Mesendoderm (in vitro differentiated cells): ENCODE data around the gene FH.

Experiments
- DNase-seq: peaks from one replicate; pipeline ENCODE4 v3.0.0; 2013
- H2AK5ac ChIP-seq: 2 replicates; pipeline ENCODE4 v1.6.1; 2013; ENCODE audit warnings: low read length, inconsistent platforms
- H2BK120ac ChIP-seq: 2 replicates; pipeline ENCODE4 v1.6.1; 2013; ENCODE audit warnings: low read depth, mild to moderate bottlenecking, low read length, moderate library complexity, mixed read lengths
- H2BK15ac ChIP-seq: replicated peaks from 2 replicates; pipeline ENCODE4 v1.6.1; 2013; ENCODE audit warnings: low read depth, mild to moderate bottlenecking, moderate library complexity
- H2BK5ac ChIP-seq: 2 replicates; pipeline ENCODE4 v1.6.1; 2013; ENCODE audit warnings: low read length, inconsistent platforms
- H3K18ac ChIP-seq: 2 replicates; pipeline ENCODE4 v1.6.1; 2013; ENCODE audit warnings: mild to moderate bottlenecking, low read length, mixed read lengths
- H3K23ac ChIP-seq: one replicate; pipeline ENCODE4 v1.6.1; 2013; ENCODE audit warnings: low read length
- H3K27ac ChIP-seq: 2 replicates; pipeline ENCODE4 v1.5.1; 2013; ENCODE audit warnings: low read depth, mild to moderate bottlenecking, inconsistent platforms, low read length, moderate library complexity
- H3K27me3 ChIP-seq: 2 replicates; pipeline ENCODE4 v1.6.1; 2013; ENCODE audit warnings: low read length, control low read depth, mild to moderate bottlenecking, inconsistent platforms; ENCODE audit not compliant: insufficient read depth, poor library complexity
- H3K36me3 ChIP-seq: 2 replicates; pipeline ENCODE4 v1.6.1; 2013; ENCODE audit warnings: low read length, inconsistent platforms; ENCODE audit not compliant: control insufficient read depth, insufficient read depth
- H3K4ac ChIP-seq: one replicate; pipeline ENCODE4 v1.6.1; 2013; ENCODE audit warnings: low read depth, mild to moderate bottlenecking, low read length, moderate library complexity
- H3K4me1 ChIP-seq: 2 replicates; pipeline ENCODE4 v1.6.1; 2013; ENCODE audit warnings: low read depth, low read length, inconsistent platforms; ENCODE audit not compliant: control insufficient read depth
- H3K4me2 ChIP-seq: 2 replicates; pipeline ENCODE4 v1.6.1; 2013; ENCODE audit warnings: low read length
- H3K4me3 ChIP-seq: 2 replicates; pipeline ENCODE4 v1.5.1; 2013; ENCODE audit warnings: mild to moderate bottlenecking, low read length
- H3K56ac ChIP-seq: one replicate; pipeline ENCODE4 v1.6.1; 2013; ENCODE audit warnings: low read length
- H3K79me1 ChIP-seq: 2 replicates; pipeline ENCODE4 v1.6.1; 2013; ENCODE audit warnings: low read length, inconsistent platforms
- H3K79me2 ChIP-seq: 2 replicates; pipeline ENCODE4 v1.6.1; 2013; ENCODE audit warnings: mild to moderate bottlenecking, low read length; ENCODE audit not compliant: control insufficient read depth, insufficient read depth
- H3K9ac ChIP-seq: 2 replicates; pipeline ENCODE4 v1.6.1; 2013; ENCODE audit warnings: low read length, inconsistent platforms
- H4K5ac ChIP-seq: one replicate; pipeline ENCODE4 v1.6.1; 2013; ENCODE audit warnings: low read length
- H4K8ac ChIP-seq: one replicate; pipeline ENCODE4 v1.6.1; 2013; ENCODE audit warnings: low read depth, mild to moderate bottlenecking, control low read depth, low read length, moderate library complexity
- WGBS: extraction: QIAGEN DNeasy Blood & Tissue Kit; methylation state at CpG from one replicate; pipeline ENCODE4 v1.1.7; 2013; ENCODE audit warnings: low lambda C conversion rate, missing lambda C conversion rate; ENCODE audit not compliant: insufficient coverage; ENCODE audit errors: extremely low coverage; 5-methylcytosine and 5-hydroxymethylcytosine counted together

The FH gene

DNA sequence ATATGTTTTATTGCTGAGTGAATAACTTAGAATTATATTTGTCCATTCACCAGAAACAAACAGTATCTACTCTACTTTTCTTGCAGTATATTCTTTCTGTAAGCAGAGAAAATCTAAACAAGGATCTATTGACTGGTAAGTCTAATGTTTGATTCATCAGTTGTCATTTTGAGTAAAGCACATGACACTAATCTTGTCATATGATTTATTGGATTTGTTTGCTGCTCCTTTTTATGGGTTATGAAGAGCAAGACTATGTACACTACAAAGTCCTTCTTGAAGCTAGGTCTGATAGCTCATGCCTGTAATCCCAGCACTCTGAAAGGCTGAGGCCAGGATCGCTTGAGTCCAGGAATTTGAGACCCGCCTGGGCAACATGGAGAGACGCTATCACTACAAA lies 36.0 kb upstream of the FH start:
- Histone ChIP-seq H4K8ac (no peak overlapping the region), H2BK5ac (no peak overlapping the region), H3K4me2 (no peak overlapping the region), H4K5ac (no peak overlapping the region), H3K79me2 (no peaks in the 10 kb centered on the region), H3K23ac (no peak overlapping the region), H3K56ac (no peak overlapping the region), H3K18ac (no peak overlapping the region), H3K27me3 (no peaks in the 10 kb centered on the region), H3K4ac (no peak overlapping the region), H3K36me3 (no peaks in the 10 kb centered on the region), H3K27ac (no peak overlapping the region), H3K4me3 (no peak overlapping the region), H2BK15ac (no peak overlapping the region), H3K4me1 (no peaks in the 10 kb centered on the region), H2BK120ac (no peak overlapping the region), H3K79me1 (no peaks in the 10 kb centered on the region), H3K9ac (no peak overlapping the region), H2AK5ac (no peak overlapping the region)
- DNase-seq = no peak
- WGBS = no CpG with 5 or more reads among the region's 3 CpGs

DNA sequence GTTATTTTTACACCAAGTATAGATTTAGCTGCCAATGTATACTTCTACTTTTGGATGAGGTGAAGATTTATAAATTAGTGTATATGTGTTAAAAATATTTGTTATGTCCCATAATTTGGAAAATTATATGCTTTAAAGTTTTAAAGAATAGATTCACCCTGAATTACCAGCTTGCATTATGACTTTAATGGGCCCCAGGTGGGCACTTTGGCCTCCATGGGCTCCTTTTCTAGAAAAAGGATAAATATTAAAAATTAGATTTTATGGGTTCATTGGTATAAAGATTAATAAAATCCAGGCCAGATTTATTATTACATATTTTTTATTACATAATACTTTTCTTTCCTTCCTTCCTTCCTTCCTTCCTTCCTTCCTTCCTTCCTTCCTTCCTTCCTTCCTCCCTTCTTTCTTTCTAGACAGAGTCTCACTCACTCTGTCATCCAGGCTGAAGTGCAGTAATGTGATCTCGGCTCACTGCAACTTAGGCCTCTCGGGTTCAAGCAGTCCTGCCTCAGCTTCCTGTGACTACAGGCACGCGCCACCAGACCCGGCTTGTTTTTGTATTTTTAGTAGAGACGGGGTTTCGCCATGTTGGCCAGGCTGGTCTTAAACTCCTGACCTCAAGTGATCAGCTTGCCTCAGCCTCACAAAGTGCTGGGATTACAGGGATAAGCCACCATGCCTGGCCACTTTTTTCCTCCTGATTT lies 34.5 kb upstream of the FH start:
- H3K18ac ChIP-seq = no peak overlapping the region
- H3K23ac ChIP-seq = no peak overlapping the region
- H2AK5ac ChIP-seq = no peak overlapping the region
- H3K4ac ChIP-seq = no peak overlapping the region
- H3K79me2 ChIP-seq = no peaks in the 10 kb centered on the region
- H3K56ac ChIP-seq = no peak overlapping the region
- no peak overlapping the region for H2BK15ac ChIP-seq
- H3K4me2 ChIP-seq = no peak overlapping the region
- no peak overlapping the region for H4K8ac ChIP-seq
- H4K5ac ChIP-seq = no peak overlapping the region
- no peak overlapping the region for H3K27ac ChIP-seq
- no CpG with 5 or more reads among the region's 7 CpGs for WGBS
- H3K9ac ChIP-seq = no peak overlapping the region
- no peaks in the 10 kb centered on the region for H3K4me1 ChIP-seq
- H3K27me3 ChIP-seq = no peaks in the 10 kb centered on the region
- H3K4me3 ChIP-seq = no peak overlapping the region
- no peak overlapping the region for H2BK120ac ChIP-seq
- H3K79me1 ChIP-seq = no peaks in the 10 kb centered on the region
- no peak overlapping the region for H2BK5ac ChIP-seq
- no peaks in the 10 kb centered on the region for H3K36me3 ChIP-seq
- DNase-seq = no peak

DNA sequence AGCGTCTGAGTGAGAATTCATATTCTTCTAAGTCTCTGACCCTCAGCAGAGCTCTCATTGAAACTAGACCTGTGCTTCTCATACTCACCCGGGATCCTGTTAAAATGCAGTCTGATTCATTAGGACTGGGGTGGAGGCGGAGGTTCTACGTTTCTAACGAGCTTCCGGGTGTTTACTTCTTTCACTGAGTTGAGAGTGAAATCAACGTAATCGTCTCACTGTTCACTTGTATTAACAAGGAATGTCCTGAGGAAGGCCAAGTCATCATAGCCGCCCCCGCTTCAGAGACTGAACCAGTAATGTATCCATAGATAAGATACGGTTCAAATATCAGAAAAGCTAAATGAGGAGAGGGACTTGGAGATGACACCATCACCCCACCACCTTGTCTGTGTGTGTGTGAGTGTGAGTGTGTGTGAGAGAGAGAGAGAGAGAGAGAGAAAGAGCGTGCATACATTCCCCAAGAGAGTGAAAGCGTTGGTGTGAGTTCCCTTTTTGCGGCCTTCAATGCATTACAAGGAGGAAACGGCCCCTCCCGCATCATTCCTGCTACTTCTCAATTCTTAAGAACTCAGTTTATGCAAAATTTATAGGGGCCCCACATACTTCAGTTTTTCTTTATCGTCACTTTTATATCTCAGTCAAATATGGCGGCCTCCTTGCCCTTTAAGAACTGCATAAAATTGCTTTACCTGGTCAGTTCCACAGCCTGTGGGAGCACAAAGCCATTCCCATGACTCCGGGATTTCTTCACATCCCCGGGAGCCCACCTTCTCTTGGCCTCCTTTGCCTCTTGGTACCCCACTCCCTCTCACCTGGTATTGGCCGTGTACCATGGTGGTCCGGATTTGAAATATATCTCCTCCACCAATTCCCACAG lies 32.4 kb upstream of the FH start:
- H4K8ac ChIP-seq = no peak overlapping the region
- H3K4ac ChIP-seq = no peak overlapping the region
- no peaks in the 10 kb centered on the region for H3K79me2 ChIP-seq
- no peaks in the 10 kb centered on the region for H3K27me3 ChIP-seq
- H3K9ac ChIP-seq = no peak overlapping the region
- no peaks in the 10 kb centered on the region for H3K79me1 ChIP-seq
- no peak overlapping the region for H2BK5ac ChIP-seq
- no peaks in the 10 kb centered on the region for H3K4me1 ChIP-seq
- no peak overlapping the region for H3K4me2 ChIP-seq
- H4K5ac ChIP-seq = no peak overlapping the region
- H3K4me3 ChIP-seq = no peak overlapping the region
- H3K56ac ChIP-seq = no peak overlapping the region
- no peak overlapping the region for H2AK5ac ChIP-seq
- H3K23ac ChIP-seq = no peak overlapping the region
- no peaks in the 10 kb centered on the region for H3K36me3 ChIP-seq
- no CpG with 5 or more reads among the region's 22 CpGs for WGBS
- no peak overlapping the region for H2BK120ac ChIP-seq
- H3K27ac ChIP-seq = no peak overlapping the region
- DNase-seq = no peak
- H3K18ac ChIP-seq = no peak overlapping the region
- H2BK15ac ChIP-seq = no peak overlapping the region

DNA sequence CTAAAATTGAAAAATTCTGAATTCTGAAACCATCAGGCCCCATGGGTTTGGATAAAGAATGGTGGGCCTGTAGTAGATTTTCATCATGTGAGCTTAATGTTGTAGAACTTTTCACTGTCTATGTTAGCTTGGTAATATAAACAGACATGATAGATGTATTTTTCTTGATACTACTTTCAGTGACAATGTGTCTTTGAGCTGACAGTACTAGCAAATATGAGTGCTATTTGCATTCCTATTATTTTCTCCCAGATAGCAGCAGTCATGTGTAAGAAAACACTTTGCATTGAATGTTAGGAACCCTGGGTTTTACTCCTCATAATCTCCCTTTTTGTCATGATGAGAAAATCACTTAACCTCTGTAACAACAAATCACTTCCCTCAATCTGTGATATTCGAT lies 30.8 kb upstream of the FH start:
- WGBS = no CpG with 5 or more reads among the region's 1 CpG
- Histone ChIP-seq H3K4ac (no peak overlapping the region), H4K5ac (no peak overlapping the region), H3K4me3 (no peak overlapping the region), H3K27ac (no peak overlapping the region), H3K9ac (no peak overlapping the region), H3K79me2 (no peaks in the 10 kb centered on the region), H3K4me1 (no peaks in the 10 kb centered on the region), H3K36me3 (no peaks in the 10 kb centered on the region), H2BK5ac (no peak overlapping the region), H3K23ac (no peak overlapping the region), H3K79me1 (no peaks in the 10 kb centered on the region), H3K4me2 (no peak overlapping the region), H2BK120ac (no peak overlapping the region), H3K56ac (no peak overlapping the region), H3K18ac (no peak overlapping the region), H2AK5ac (no peak overlapping the region), H3K27me3 (no peaks in the 10 kb centered on the region), H4K8ac (no peak overlapping the region), H2BK15ac (no peak overlapping the region)
- no peak for DNase-seq

DNA sequence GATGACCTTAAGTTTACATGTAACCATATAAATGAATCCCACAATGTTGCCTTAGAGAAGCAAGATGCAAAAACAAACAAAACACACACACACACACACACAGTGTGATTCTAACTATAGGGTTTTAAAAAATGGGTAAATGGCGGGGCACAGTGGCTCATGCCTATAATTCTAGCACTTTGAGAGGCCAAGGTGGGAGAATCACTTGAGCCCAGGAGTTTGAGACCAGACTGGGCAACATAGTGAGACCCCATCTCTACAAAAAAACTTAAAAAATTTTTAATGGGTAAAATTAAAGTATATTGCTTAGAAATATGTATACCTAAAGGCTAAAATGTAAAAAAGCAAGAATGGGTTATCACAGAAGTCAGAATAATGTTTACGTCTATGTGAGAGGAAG lies 28.5 kb upstream of the FH start:
- Histone ChIP-seq H3K4me3 (no peak overlapping the region), H3K18ac (no peak overlapping the region), H3K27me3 (no peaks in the 10 kb centered on the region), H3K4ac (no peak overlapping the region), H3K56ac (no peak overlapping the region), H3K9ac (no peak overlapping the region), H2BK120ac (no peak overlapping the region), H4K5ac (no peak overlapping the region), H3K4me1 (no peaks in the 10 kb centered on the region), H3K79me1 (no peaks in the 10 kb centered on the region), H3K23ac (no peak overlapping the region), H3K36me3 (no peaks in the 10 kb centered on the region), H4K8ac (no peak overlapping the region), H3K27ac (no peak overlapping the region), H2AK5ac (no peak overlapping the region), H3K4me2 (no peak overlapping the region), H2BK5ac (no peak overlapping the region), H3K79me2 (no peaks in the 10 kb centered on the region), H2BK15ac (no peak overlapping the region)
- no CpG with 5 or more reads among the region's 2 CpGs for WGBS
- no peak for DNase-seq
